ENCODE data around the gene ZFYVE16.
"Not testable (repeated sequence)": the region's sequence is repeated elsewhere in the genome, so short reads cannot be mapped to it uniquely, and the experiment has no call there.

Gene ZFYVE16

DNA sequence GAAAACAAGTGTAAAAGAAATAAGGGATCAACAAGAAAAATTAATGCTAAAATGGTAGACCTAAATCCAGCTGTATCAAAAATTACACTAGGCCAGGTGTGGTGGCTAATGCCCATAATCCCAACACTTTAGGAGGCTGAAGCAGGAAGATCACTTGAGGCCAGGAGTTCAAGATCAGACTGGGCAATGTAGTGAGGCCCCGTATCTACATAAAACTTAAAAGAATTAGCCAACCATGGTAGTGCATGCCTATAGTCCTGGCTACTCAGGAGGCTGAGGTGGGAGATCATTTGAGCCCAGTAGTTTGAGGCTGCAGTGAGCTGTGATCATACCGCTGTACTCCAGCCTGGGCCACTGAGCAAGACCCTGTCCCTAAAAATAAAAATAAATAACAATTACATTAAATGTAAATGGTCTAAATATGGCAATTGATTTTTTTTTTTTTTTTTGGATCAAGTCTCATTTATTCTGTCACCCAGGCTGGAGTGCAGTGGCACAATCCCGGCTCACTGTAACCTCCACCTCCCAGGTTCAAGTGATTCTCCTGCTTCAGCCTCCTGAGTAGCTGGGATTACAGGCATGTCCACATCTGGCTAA, 75.9 kb downstream of the ZFYVE16 start:
- H3K27me3 ChIP-seq (replicated peaks; ENCODE audit: control insufficient read depth, insufficient read depth, low read length, poor library complexity, severe bottlenecking) = no peaks in the 10 kb centered on the region
- no peak for DNase-seq
- peaks cover 11% of the 10 kb centered on the region for H3K4me1 ChIP-seq (ENCODE audit: control insufficient read depth, insufficient read depth, low read length, poor library complexity, severe bottlenecking)
- H3K9me3 ChIP-seq (ENCODE audit: control insufficient read depth, low read length) = no peaks in the 10 kb centered on the region
- no peak overlapping the region for H3K27ac ChIP-seq (ENCODE audit: insufficient read depth, low read length, poor library complexity, severe bottlenecking)
- no peaks in the 10 kb centered on the region for H3K36me3 ChIP-seq (ENCODE audit: control insufficient read depth, insufficient read depth, low read length)
- H3K4me3 ChIP-seq (ENCODE audit: insufficient read depth, low read depth, low read length, poor library complexity, severe bottlenecking) = no peak overlapping the region

DNA sequence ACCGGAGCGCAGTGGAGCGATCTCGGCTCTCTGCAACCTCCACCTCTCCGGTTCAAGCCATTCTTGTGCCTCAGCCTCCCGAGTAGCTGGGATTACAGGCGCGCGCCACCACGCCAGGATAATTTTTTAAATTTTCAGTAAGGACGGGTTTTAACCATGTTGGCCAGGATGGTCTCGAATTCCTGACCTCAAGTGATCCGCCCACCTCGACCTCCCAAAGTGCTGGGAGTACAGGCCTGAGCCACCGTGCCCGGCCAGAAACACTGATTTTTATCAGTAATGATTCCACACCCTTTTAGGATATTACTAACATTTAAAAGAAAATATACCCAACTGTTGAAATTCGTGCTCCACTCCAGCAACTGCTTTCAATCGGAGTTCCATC, 79.6 kb downstream of the ZFYVE16 start:
- no peak for DNase-seq
- peak overlapping the region; percentile 63 for H3K4me3 ChIP-seq (ENCODE audit: insufficient read depth, low read depth, low read length, poor library complexity, severe bottlenecking)
- no peaks in the 10 kb centered on the region for H3K27me3 ChIP-seq (replicated peaks; ENCODE audit: control insufficient read depth, insufficient read depth, low read length, poor library complexity, severe bottlenecking)
- H3K9me3 ChIP-seq (ENCODE audit: control insufficient read depth, low read length) = no peaks in the 10 kb centered on the region
- no peaks in the 10 kb centered on the region for H3K36me3 ChIP-seq (ENCODE audit: control insufficient read depth, insufficient read depth, low read length)
- peaks cover 11% of the 10 kb centered on the region for H3K4me1 ChIP-seq (ENCODE audit: control insufficient read depth, insufficient read depth, low read length, poor library complexity, severe bottlenecking)
- H3K27ac ChIP-seq (ENCODE audit: insufficient read depth, low read length, poor library complexity, severe bottlenecking) = no peak overlapping the region

DNA sequence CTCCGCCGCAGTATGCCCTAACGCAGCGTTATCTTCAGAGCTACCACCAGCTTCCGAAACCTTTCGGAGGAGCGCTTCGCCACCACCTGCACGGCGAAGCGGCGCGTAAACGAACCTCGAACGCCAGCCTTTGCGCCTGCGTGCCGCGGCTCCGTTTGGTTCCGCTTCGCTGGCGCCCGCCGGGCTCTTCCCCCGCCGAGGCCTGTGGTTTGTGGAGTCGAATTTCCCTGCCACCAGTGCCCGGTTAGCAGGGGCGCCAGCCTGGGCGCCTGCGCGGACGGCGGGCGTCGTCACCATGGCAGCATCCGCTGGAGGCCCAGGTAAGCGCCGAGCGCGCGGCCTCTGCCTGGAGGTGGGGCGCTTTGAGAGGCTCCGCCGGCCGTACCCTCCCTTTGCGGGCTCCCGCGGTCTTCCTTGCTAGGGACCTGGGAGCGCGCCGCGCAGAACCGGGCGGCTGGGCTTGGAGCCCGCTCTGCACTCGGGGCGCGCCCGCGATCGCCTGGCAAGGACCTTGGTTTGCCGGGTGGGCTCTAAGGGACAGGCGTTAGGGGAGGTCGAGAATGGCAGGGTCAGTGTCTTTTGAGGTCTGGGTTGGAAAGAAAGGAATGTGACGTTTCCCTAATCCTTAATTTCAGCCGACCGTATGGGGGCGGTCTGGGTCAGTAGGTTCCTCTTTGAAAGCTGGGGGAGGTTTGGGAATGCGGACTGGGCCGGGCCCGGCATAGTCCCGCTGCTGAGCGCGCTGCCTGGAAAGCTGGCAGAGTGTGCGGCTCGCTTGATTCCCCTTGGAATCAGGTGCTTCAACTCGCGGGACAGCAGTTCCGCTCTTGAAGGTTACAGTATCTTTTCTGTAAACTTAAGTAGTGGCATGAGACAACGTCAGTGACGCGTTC, 80.2 kb downstream of the ZFYVE16 start, which contains the start of gene FAM151B:
FAM151B (plus strand) TSS at position 272 of the 893 bp plus-strand sequence; CDS start at position 296, 24 bp downstream.
- no peaks in the 10 kb centered on the region for H3K27me3 ChIP-seq (replicated peaks; ENCODE audit: control insufficient read depth, insufficient read depth, low read length, poor library complexity, severe bottlenecking)
- H3K9me3 ChIP-seq (ENCODE audit: control insufficient read depth, low read length) = no peaks in the 10 kb centered on the region
- H3K4me3 ChIP-seq (ENCODE audit: insufficient read depth, low read depth, low read length, poor library complexity, severe bottlenecking) = peak within 1 kb of the TSS; percentile 63
- no peak within 1 kb of the TSS for H3K27ac ChIP-seq (ENCODE audit: insufficient read depth, low read length, poor library complexity, severe bottlenecking)
- peaks cover 11% of the 10 kb centered on the region for H3K4me1 ChIP-seq (ENCODE audit: control insufficient read depth, insufficient read depth, low read length, poor library complexity, severe bottlenecking)
- peak; percentile 11 to 59 (median 59) for DNase-seq
- H3K36me3 ChIP-seq (ENCODE audit: control insufficient read depth, insufficient read depth, low read length) = no peaks in the 10 kb centered on the region

DNA sequence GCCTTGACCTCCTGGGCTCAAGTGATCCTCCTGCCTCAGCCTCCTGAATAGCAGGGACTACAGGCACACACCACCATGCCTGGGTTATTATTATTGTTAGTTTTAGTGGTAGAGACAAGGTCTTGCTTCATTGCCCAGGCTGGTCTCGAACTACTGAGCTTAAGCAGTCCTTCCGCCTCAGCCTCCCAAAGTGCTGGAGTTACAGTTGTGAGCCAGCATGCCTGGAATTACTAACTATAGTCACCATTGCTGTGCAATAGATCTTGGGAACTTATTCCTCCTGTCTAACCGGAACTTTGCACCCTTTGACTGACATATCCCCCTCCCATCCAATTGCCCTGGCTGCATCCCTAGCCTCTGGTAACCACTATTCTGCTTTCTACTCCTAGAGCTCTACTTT, 83.4 kb downstream of the ZFYVE16 start:
- H3K4me3 ChIP-seq (ENCODE audit: insufficient read depth, low read depth, low read length, poor library complexity, severe bottlenecking) = no peak overlapping the region
- no peaks in the 10 kb centered on the region for H3K27me3 ChIP-seq (replicated peaks; ENCODE audit: control insufficient read depth, insufficient read depth, low read length, poor library complexity, severe bottlenecking)
- no peak for DNase-seq
- no peak overlapping the region for H3K27ac ChIP-seq (ENCODE audit: insufficient read depth, low read length, poor library complexity, severe bottlenecking)
- H3K4me1 ChIP-seq (ENCODE audit: control insufficient read depth, insufficient read depth, low read length, poor library complexity, severe bottlenecking) = peaks cover 11% of the 10 kb centered on the region
- H3K36me3 ChIP-seq (ENCODE audit: control insufficient read depth, insufficient read depth, low read length) = no peaks in the 10 kb centered on the region
- no peaks in the 10 kb centered on the region for H3K9me3 ChIP-seq (ENCODE audit: control insufficient read depth, low read length)

DNA sequence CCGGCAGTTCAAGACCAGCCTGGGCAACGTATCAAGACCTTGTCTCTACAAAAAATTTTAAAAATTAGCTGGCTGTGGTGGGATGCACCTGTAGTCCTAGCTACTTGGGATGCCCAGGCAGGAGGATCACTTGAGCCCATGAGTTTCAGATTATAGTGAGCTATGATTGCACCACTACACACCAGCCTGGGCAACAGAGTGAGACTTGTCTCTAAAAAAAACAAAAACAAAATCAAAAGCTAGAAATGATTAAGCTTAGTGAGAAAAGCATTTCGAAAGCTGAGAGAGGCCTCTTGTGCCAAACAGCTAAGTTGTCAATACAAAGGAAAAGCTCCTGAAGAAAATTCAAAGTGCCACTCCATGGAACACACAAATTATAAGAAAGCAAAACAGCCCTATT, 84.9 kb downstream of the ZFYVE16 start:
- no peaks in the 10 kb centered on the region for H3K27me3 ChIP-seq (replicated peaks; ENCODE audit: control insufficient read depth, insufficient read depth, low read length, poor library complexity, severe bottlenecking)
- peaks cover 6% of the 10 kb centered on the region for H3K4me1 ChIP-seq (ENCODE audit: control insufficient read depth, insufficient read depth, low read length, poor library complexity, severe bottlenecking)
- H3K36me3 ChIP-seq (ENCODE audit: control insufficient read depth, insufficient read depth, low read length) = no peaks in the 10 kb centered on the region
- H3K9me3 ChIP-seq (ENCODE audit: control insufficient read depth, low read length) = no peaks in the 10 kb centered on the region
- no peak overlapping the region for H3K4me3 ChIP-seq (ENCODE audit: insufficient read depth, low read depth, low read length, poor library complexity, severe bottlenecking)
- no peak for DNase-seq
- H3K27ac ChIP-seq (ENCODE audit: insufficient read depth, low read length, poor library complexity, severe bottlenecking) = no peak overlapping the region

DNA sequence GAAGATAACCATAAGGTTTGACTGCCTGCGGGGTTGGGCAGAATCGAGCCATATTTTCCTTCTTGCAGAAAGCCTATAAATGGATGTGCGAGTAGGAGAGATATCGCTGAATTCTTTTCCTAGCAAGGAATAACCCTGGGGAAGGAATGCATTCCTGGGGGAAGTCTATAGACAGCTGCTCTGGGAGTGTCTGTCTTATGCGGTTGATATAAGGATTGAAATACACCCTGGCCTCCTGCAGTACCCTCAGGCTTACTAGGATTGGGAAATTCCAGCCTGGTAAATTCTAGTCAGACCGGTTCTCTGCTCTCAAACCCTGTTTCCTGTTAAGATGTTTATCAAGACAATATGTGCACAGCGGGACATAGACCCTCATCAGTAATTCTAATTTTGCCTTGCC, 85.6 kb downstream of the ZFYVE16 start:
- H3K27ac ChIP-seq (ENCODE audit: insufficient read depth, low read length, poor library complexity, severe bottlenecking); H3K9me3 ChIP-seq (ENCODE audit: control insufficient read depth, low read length); H3K36me3 ChIP-seq (ENCODE audit: control insufficient read depth, insufficient read depth, low read length); H3K4me3 ChIP-seq (ENCODE audit: insufficient read depth, low read depth, low read length, poor library complexity, severe bottlenecking); H3K27me3 ChIP-seq (replicated peaks; ENCODE audit: control insufficient read depth, insufficient read depth, low read length, poor library complexity, severe bottlenecking); H3K4me1 ChIP-seq (ENCODE audit: control insufficient read depth, insufficient read depth, low read length, poor library complexity, severe bottlenecking); DNase-seq: not testable (repeated sequence)

DNA sequence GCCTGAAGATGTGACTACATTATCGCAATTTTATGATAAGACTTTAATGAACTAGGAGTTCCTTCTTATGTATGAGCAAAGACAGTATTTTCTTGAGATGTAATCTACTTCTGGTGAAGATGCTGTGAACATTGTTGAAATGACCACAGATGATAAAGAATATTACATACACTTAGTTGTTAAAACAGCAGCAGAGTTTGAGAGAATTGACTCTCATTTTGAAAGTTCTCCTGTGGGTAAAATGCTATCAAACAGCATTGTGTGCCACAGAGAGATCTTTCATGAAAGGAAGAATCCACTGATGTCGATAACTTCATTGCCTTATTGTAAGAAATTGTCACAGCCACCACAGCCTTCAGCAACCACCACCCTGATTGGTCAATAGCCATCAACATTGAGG, 88.0 kb downstream of the ZFYVE16 start:
- Histone ChIP-seq H3K27ac (ENCODE audit: insufficient read depth, low read length, poor library complexity, severe bottlenecking) (no peak overlapping the region), H3K9me3 (ENCODE audit: control insufficient read depth, low read length) (no peaks in the 10 kb centered on the region), H3K4me1 (ENCODE audit: control insufficient read depth, insufficient read depth, low read length, poor library complexity, severe bottlenecking) (no peaks in the 10 kb centered on the region), H3K27me3 (replicated peaks; ENCODE audit: control insufficient read depth, insufficient read depth, low read length, poor library complexity, severe bottlenecking) (no peaks in the 10 kb centered on the region), H3K4me3 (ENCODE audit: insufficient read depth, low read depth, low read length, poor library complexity, severe bottlenecking) (no peak overlapping the region), H3K36me3 (ENCODE audit: control insufficient read depth, insufficient read depth, low read length) (no peaks in the 10 kb centered on the region)
- no peak for DNase-seq

DNA sequence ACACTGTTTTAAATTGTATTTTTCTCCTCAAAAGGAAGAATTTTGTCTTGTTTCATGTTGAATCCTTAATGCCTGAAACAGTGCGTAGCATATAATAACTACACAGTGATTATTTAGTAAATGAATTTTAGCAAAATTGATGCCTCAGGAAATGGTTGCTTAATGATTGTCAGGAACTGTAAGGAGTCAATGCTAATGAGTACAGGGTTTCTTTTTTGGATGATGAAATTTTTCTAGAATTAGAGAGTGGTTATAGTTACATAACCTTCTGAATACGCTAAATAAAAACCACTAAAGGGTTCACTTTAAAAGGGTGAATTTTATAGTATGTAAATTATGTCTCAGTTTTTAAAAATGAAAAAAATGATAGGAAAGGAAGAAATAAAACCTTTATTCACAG, 94.9 kb downstream of the ZFYVE16 start:
- DNase-seq = no peak
- H3K36me3 ChIP-seq (ENCODE audit: control insufficient read depth, insufficient read depth, low read length) = no peaks in the 10 kb centered on the region
- H3K27me3 ChIP-seq (replicated peaks; ENCODE audit: control insufficient read depth, insufficient read depth, low read length, poor library complexity, severe bottlenecking) = no peaks in the 10 kb centered on the region
- H3K9me3 ChIP-seq (ENCODE audit: control insufficient read depth, low read length) = no peaks in the 10 kb centered on the region
- no peak overlapping the region for H3K27ac ChIP-seq (ENCODE audit: insufficient read depth, low read length, poor library complexity, severe bottlenecking)
- H3K4me1 ChIP-seq (ENCODE audit: control insufficient read depth, insufficient read depth, low read length, poor library complexity, severe bottlenecking) = no peaks in the 10 kb centered on the region
- H3K4me3 ChIP-seq (ENCODE audit: insufficient read depth, low read depth, low read length, poor library complexity, severe bottlenecking) = no peak overlapping the region

DNA sequence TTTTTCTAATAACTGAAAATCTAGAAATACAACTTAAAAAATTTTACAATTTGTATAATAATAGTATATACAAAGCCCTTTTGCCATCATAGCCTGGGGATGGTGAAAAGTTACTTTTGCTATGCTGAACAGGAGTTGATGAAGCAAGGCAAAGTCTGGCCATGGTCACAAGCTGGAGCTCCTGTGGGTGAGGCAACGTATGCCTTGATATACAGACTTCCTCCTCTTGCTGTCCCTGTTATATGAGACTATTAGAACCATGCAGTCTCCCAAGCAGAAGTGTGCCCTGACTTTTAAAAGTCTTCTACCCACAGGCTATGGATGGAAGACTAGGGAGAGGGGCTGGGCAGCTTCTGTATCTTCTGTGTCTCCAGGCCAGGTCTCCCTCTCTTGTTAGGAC, 95.8 kb downstream of the ZFYVE16 start:
- Histone ChIP-seq H3K4me1 (ENCODE audit: control insufficient read depth, insufficient read depth, low read length, poor library complexity, severe bottlenecking) (no peaks in the 10 kb centered on the region), H3K27ac (ENCODE audit: insufficient read depth, low read length, poor library complexity, severe bottlenecking) (no peak overlapping the region), H3K9me3 (ENCODE audit: control insufficient read depth, low read length) (no peaks in the 10 kb centered on the region), H3K27me3 (replicated peaks; ENCODE audit: control insufficient read depth, insufficient read depth, low read length, poor library complexity, severe bottlenecking) (no peaks in the 10 kb centered on the region), H3K36me3 (ENCODE audit: control insufficient read depth, insufficient read depth, low read length) (no peaks in the 10 kb centered on the region), H3K4me3 (ENCODE audit: insufficient read depth, low read depth, low read length, poor library complexity, severe bottlenecking) (no peak overlapping the region)
- DNase-seq = no peak

DNA sequence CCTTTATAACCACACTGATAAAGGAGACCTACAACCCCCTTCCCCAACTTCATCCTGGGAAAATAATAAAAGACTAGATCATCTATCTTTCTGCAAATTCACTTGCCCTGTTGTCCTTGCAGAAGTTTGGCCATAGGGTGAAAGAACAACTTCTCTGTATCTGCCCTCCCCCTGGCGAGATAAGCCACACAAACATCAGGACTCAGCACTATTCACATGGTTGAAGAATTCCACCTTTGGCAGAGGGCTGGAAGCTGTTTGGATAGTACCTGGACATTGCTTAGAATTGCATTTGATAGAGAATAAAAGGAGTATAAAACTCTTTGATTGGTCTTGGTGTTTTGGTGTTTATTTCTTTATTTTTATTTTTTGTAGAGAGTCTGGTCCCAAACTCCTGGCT, 97.0 kb downstream of the ZFYVE16 start:
- Histone ChIP-seq H3K36me3 (ENCODE audit: control insufficient read depth, insufficient read depth, low read length) (no peaks in the 10 kb centered on the region), H3K4me1 (ENCODE audit: control insufficient read depth, insufficient read depth, low read length, poor library complexity, severe bottlenecking) (no peaks in the 10 kb centered on the region), H3K27ac (ENCODE audit: insufficient read depth, low read length, poor library complexity, severe bottlenecking) (no peak overlapping the region), H3K9me3 (ENCODE audit: control insufficient read depth, low read length) (no peaks in the 10 kb centered on the region), H3K27me3 (replicated peaks; ENCODE audit: control insufficient read depth, insufficient read depth, low read length, poor library complexity, severe bottlenecking) (no peaks in the 10 kb centered on the region), H3K4me3 (ENCODE audit: insufficient read depth, low read depth, low read length, poor library complexity, severe bottlenecking) (no peak overlapping the region)
- DNase-seq = no peak

All from effector memory CD4-positive, alpha-beta T cell (primary cell).